ENCODE data around the gene GID8.
"Not testable (repeated sequence)": the region's sequence is repeated elsewhere in the genome, so short reads cannot be mapped to it uniquely, and the experiment has no call there.

Gene GID8

DNA sequence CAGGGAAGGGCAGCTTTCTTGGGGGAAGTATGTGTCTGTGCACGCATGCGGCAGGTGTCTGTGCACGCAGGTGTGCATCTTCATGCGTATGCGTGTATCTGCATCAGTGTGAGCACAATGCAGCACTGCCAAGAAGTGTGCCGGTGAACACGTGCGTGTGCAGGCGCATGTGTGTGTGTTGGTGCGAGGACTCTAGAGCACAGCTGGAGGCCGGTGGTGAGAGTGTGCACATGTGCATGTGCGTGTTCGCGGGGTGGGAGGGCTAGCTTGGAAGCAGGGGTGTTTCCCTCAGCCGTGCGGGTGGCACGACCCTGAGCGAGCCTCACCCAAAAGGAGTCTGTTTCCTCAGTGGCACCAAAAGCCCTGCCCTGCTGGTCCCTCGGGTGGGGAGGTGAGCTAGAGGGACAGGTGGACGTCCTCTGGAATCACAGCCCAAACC lies 22.1 kb downstream of the GID8 start:
- DNase-seq = no peak

DNA sequence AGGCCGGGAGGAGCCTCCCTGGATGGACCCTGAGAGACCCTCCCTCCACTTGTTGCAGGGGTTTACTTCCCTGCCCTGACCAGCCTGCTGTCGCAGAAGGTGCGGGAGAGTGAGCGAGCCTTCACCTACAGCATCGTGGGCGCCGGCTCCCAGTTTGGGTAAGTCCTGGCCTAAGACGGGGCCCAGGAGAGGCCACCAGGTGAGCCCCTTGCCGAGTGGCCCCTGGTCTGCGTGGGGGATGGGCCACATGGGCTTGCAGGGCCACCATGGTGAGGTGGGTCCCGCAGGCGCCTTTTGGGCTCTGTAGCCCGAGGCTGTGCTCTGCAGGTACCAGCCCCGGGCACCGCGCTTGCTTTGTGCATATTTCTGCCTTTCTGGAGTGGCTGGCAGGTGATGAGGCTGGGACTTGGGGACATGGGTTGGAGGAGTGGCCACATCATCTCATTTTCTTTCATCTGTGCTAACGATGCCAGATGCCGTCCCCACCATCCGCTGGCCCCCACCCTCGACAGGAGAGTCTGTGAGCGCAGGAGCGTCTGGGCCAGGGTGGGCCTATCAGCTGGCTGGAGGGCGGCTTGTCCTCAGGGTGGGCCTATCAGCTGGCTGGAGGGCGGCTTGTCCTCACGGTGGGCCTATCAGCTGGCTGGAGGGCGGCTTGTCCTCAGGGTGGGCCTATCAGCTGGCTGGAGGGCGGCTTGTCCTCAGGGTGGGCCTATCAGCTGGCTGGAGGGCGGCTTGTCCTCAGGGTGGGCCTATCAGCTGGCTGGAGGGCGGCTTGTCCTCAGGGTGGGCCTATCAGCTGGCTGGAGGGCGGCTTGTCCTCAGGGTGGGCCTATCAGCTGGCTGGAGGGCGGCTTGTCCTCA lies 22.7 kb downstream of the GID8 start:
- not testable (repeated sequence) for DNase-seq

GRCh38 chr20:62961310-62961783 lies 23.4 kb downstream of the GID8 start:
- DNase-seq = no peak

GRCh38 chr20:62961799-62962198 lies 23.9 kb downstream of the GID8 start:
- no peak for DNase-seq

DNA sequence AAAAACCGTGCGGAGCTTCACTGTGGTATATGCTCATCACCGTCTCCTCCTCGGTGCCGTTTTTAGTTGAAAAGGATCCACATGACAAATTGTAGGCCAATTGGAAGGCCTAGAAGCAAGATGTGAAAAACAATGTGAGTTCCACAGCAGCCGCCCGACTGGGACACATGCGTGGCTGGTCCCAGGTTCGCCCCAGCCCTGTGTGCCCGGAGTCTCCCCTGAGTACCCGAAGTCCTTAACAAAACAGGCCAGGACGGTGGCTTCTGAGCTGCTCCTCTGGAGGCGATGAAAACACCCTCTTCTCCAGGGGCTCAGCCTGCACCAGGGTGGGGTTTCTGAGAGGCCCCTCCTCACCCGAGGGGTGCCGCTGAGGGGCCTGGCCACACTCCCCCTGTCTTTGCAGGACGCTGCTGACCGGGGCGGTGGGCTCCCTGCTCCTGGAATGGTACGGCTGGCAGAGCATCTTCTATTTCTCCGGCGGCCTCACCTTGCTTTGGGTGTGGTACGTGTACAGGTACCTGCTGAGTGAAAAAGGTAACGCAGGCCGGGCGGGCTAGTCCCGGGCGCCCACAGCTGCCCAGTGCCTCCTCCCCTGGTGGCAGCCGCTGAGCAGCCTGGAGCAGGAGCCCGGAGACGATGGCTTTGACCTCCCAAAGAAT lies 24.4 kb downstream of the GID8 start:
- no peak for DNase-seq

DNA sequence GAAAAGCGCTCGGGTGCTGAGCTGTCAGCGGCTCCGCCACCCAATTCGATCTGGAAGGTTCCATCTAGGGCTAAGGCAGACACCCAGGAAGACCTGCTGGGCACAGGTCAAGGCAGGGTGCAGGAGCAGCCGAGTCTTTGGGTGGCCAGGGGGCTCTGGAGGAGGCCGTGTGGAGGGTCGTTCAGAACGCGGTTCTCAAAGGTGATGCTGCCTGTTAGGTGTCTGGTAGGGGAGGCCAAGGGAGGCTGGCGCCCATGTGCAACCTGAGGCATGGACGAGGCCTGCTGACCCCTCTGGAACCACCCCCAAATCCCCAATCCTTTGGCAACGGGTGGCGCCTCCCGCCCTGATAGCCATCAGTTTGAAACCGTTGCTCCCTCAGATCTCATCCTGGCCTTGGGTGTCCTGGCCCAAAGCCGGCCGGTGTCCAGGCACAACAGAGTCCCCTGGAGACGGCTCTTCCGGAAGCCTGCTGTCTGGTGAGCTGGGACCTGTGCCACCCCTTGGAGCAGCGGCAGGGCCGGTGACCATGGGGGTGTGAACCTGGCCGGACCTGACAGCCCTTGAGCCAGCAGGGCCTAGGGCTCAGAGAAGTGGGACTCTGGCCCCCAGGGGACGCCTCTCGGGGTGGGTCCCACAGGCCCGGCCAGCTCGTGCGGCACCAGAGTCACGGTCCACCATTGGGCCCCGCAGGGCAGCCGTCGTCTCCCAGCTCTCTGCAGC lies 25.1 kb downstream of the GID8 start:
- DNase-seq = no peak

GRCh38 chr20:62963614-62964397 lies 25.9 kb downstream of the GID8 start:
- DNase-seq = no peak

GRCh38 chr20:62964700-62965099 lies 26.8 kb downstream of the GID8 start:
- no peak for DNase-seq

DNA sequence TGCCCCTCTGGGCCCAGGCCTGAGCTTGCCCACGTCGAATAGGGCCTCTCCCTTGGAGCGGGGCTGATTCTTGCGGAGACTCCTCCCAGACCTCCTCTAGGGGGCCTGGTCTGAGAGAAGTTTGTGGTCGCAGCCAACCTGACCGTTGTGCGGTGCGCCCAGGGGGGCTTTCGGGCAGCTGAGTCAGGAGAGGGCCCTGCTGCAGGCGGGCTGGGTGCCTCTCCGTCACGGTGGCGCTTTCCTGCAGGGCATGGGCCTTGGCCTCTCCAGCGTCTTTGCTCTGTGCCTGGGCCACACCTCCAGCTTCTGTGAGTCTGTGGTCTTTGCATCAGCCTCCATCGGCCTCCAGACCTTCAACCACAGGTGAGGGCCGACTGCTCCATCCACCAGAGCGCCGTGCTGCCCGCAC lies 27.4 kb downstream of the GID8 start:
- no peak for DNase-seq

DNA sequence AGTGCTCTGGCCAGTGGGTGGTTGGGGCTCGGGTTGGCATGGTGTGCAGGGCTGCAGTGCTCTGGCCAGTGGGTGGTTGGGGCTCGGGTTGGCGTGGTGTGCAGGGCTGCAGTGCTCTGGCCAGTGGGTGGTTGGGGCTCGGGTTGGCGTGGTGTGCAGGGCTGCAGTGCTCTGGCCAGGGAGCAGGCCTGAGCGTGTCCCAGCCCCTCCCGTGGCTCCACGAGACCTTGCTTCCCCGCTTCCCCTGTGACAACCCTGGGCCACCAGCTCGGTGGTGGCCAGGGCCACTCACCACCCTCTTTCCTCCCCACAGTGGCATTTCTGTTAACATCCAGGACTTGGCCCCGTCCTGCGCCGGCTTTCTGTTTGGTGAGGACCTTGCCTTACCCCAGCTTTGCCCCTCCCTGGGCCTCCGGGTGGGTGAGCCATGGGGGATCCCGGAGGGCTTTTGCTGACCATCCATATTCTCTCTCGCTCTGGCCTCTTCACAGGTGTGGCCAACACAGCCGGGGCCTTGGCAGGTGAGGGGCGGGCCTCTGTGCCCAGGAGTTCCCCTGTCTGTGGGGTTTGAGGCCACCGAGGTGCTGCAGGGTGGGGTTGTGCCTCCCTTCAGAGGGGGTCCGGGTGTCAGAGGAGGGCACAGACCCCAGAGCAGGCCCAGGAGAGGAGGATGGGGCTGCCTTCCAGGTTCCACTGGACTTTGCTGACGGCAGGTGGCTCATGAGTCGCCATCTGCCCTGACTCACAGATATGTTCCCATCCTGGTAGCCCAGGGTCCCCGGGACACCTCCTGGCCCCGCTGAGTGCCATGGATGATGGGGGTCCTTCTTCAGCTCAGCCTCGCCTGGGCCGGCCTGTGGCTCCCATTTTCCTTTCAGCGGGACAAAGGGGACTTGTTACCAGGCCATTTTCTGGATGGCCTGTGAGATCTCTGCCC lies 28.5 kb downstream of the GID8 start:
- DNase-seq = no peak

DNA sequence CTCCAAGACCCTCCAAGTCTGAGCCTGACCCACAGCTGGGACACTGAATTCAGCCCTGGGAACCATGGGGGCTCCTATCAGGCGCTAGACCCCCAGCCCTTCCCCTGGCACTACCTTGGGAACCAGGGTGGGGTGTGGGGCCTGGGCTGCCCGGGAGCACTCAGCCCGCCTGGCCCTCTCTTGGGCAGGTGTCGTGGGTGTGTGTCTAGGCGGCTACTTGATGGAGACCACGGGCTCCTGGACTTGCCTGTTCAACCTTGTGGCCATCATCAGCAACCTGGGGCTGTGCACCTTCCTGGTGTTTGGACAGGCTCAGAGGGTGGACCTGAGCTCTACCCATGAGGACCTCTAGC lies 29.2 kb downstream of the GID8 start:
- DNase-seq = no peak

- DNase-seq = no peak
These were observed 29.8 kb downstream of the GID8 start for GRCh38 chr20:62967628-62968351.

GRCh38 chr20:62968378-62969178 lies 30.6 kb downstream of the GID8 start:
- no peak for DNase-seq

GRCh38 chr20:62969179-62969760 lies 31.3 kb downstream of the GID8 start:
- no peak for DNase-seq

DNA sequence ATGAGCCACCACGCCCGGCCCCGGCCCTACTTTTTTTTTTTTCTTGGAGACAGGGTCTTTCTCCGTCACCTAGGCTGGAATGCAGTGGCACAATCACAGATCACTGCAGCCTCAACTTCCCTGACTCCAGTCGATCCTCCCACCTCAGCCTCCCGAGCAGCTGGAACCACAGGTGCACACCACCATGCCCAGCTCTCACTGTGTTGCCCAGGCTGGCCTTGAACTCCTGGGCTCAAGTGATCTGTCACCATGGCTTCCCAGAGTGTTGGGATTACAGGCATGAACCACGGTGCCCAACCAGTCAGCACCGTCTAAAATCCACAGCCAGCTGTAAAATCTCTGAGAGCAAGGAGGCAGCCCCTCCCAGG lies 32.0 kb downstream of the GID8 start:
- DNase-seq = no peak

DNA sequence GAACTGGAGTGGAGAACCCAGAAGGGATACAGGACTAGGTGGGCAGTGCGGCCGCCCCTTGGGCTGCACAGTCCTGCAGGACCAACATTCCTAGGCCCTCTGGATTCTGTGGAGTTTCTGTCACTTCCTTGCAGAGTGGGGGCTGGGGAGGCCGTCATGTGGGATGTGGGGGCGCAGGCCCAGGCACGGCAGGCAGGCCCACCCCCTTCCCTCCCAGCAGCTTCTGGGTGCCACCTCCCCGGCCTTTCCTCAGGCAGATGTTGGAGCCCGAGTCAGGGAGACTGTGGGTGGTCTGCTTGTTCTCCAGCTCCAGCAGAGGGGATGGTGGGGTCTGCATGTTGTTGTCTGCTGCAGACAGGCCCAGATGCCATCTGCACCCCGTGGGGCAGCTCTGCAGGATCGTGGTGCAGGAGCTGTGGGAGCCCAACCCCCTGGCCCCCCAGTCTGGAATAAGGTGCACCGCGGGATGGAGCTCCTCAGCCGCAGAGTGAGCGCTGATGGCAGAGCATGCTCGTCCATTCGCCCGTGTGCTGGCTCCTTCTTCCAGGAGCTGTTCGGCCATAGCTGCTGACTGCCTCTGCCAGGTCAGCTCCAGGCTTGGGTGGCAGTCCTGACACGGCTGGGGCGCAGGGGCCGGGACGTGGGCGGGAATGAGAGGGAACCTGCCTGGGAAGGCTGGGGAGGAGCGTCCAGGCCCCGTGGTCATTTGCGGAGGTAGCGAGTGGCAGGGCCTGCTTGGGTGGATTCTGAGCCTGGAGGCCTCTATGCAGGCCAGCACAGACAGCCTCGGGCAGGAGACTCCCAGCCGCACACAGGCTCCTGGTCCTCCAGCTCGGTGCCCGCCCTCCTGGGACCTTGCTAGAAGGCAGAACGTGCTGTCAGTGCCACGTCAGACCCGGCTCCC lies 32.6 kb downstream of the GID8 start:
- no peak for DNase-seq

- no peak for DNase-seq
These were observed 33.4 kb downstream of the GID8 start for GRCh38 chr20:62971211-62971949.
